H1 (cell line): ENCODE results near the gene TWF2. TPM values are rescaled to one million over a fixed set of nuclear protein-coding genes. Genes with fewer than 3 reads are reported as not detected.

Source experiments
- CBX8 ChIP-seq: fragments of 300-800, 300-1000 bp; sonication (generic); IDR thresholded peaks from 2 replicates; pipeline ENCODE4 v1.7.1; 2016; ENCODE audit warnings: low read depth, low read length, borderline replicate concordance
- JUN ChIP-seq: IDR thresholded peaks from 2 replicates; pipeline ENCODE4 v1.6.1; 2011; ENCODE audit warnings: low read depth, mild to moderate bottlenecking, improper control_type of control experiment, low read length
- KDM4A ChIP-seq: IDR thresholded peaks from one replicate; pipeline ENCODE4 v1.7.1; 2012; ENCODE audit warnings: low read depth, mild to moderate bottlenecking, moderate library complexity, low read length, inconsistent platforms; ENCODE audit not compliant: severe bottlenecking
- KDM5A ChIP-seq: fragments of 200-600 bp; IDR thresholded peaks from 2 replicates; pipeline ENCODE4 v1.7.1; 2012; ENCODE audit warnings: mild to moderate bottlenecking, low read length, inconsistent platforms, mixed read lengths
- POLR2A ChIP-seq, 2 experiments: IDR thresholded peaks; 1 replicate in 1 of 2; 2 replicates in 1 of 2; pipeline ENCODE4 v1.6.1; 2011; ENCODE audit warnings: low read depth in 2 of 2, low read length in 2 of 2, mild to moderate bottlenecking in 2 of 2; ENCODE audit errors: control extremely low read depth in 1 of 2
- SP1 ChIP-seq: IDR thresholded peaks from 2 replicates; pipeline ENCODE4 v1.6.1; 2011; ENCODE audit warnings: low read depth, low read length
- polyA plus RNA-seq, 7 experiments: library from polyadenylated mRNA; depleted of rRNA in 3 of 7; stranded (reverse) in 5 of 7; unstranded in 2 of 7; fragments of >200 nt in 5 of 7; fragments of 200-250 nt in 2 of 7; gene quantifications; 1 replicate in 5 of 7; 2 replicates in 1 of 7; 4 replicates in 1 of 7; pipeline versions ENCODE4 v1.2.1 to v1.2.3, GENCODE V29; 2011 to 2013; ENCODE audit warnings: missing spikeins in 2 of 7, mixed read lengths in 2 of 7
- total RNA-seq: library from RNA; stranded (reverse); fragmentation: NEBNext Ultra II Directional; extraction: Animal tissue kit (Norgen Biotek cat#: 25700); gene quantifications from 2 replicates; pipeline ENCODE4 v1.2.1, GENCODE V29; 2021
- TF ChIP-seq, protein P1 (sequence below): fragments of 300-600 bp; sonication (generic); IDR thresholded peaks from 2 replicates; pipeline ENCODE4 v1.7.1; 2012; ENCODE audit warnings: low read length, moderate library complexity, mild to moderate bottlenecking, inconsistent platforms; ENCODE audit not compliant: insufficient replicate concordance

TWF2 gene
- total and polyA plus RNA-seq, 2 of the 8 experiments (the other 6 are each of a cell fraction or from before 2014, with no cell fraction given) = 65.2 to 90.4 TPM

DNA sequence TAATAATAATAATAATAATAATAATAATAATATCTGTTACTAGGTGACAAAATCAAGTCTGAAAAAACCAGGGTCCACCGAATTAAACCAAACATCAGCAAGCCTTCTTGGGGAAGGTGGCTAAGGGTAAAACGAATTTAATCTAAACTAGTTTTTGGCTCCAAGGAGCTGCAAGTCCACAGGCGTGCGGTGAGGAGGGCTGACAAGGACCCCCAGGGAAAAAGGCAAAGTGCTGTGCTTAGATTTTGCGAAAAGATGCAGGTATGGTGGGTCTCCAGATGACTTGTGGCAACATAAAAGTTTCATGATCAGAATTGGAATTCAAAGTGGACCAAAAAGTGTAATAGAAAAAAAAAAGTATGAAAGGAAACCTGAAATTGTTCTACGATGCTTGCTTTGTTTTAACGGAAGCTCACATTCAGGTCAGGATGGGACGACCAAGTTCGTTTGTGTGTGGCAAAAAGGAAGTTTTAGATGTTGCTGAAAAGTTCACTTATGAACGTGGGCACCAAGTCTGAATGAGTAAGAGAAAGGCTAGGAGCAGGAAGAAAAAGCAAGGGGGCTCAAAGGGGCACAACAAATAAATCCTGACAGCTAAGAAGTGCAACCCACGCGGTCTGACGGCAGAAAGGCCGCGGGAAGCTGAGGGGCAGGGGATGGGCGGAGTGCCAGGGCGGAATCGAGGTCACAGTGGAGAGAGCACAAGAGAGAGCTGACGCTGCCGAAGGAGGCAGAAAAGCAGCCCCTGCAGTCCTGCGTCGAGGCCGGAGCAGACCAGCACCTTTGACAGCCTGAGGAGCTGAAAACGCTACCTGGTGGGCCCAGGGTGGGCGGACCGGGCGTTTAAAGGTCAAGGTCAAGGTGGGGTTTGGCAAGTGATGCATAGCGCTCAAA is 38.4 kb upstream of the TWF2 start (continued):
- TF ChIP-seq, protein P1, sequence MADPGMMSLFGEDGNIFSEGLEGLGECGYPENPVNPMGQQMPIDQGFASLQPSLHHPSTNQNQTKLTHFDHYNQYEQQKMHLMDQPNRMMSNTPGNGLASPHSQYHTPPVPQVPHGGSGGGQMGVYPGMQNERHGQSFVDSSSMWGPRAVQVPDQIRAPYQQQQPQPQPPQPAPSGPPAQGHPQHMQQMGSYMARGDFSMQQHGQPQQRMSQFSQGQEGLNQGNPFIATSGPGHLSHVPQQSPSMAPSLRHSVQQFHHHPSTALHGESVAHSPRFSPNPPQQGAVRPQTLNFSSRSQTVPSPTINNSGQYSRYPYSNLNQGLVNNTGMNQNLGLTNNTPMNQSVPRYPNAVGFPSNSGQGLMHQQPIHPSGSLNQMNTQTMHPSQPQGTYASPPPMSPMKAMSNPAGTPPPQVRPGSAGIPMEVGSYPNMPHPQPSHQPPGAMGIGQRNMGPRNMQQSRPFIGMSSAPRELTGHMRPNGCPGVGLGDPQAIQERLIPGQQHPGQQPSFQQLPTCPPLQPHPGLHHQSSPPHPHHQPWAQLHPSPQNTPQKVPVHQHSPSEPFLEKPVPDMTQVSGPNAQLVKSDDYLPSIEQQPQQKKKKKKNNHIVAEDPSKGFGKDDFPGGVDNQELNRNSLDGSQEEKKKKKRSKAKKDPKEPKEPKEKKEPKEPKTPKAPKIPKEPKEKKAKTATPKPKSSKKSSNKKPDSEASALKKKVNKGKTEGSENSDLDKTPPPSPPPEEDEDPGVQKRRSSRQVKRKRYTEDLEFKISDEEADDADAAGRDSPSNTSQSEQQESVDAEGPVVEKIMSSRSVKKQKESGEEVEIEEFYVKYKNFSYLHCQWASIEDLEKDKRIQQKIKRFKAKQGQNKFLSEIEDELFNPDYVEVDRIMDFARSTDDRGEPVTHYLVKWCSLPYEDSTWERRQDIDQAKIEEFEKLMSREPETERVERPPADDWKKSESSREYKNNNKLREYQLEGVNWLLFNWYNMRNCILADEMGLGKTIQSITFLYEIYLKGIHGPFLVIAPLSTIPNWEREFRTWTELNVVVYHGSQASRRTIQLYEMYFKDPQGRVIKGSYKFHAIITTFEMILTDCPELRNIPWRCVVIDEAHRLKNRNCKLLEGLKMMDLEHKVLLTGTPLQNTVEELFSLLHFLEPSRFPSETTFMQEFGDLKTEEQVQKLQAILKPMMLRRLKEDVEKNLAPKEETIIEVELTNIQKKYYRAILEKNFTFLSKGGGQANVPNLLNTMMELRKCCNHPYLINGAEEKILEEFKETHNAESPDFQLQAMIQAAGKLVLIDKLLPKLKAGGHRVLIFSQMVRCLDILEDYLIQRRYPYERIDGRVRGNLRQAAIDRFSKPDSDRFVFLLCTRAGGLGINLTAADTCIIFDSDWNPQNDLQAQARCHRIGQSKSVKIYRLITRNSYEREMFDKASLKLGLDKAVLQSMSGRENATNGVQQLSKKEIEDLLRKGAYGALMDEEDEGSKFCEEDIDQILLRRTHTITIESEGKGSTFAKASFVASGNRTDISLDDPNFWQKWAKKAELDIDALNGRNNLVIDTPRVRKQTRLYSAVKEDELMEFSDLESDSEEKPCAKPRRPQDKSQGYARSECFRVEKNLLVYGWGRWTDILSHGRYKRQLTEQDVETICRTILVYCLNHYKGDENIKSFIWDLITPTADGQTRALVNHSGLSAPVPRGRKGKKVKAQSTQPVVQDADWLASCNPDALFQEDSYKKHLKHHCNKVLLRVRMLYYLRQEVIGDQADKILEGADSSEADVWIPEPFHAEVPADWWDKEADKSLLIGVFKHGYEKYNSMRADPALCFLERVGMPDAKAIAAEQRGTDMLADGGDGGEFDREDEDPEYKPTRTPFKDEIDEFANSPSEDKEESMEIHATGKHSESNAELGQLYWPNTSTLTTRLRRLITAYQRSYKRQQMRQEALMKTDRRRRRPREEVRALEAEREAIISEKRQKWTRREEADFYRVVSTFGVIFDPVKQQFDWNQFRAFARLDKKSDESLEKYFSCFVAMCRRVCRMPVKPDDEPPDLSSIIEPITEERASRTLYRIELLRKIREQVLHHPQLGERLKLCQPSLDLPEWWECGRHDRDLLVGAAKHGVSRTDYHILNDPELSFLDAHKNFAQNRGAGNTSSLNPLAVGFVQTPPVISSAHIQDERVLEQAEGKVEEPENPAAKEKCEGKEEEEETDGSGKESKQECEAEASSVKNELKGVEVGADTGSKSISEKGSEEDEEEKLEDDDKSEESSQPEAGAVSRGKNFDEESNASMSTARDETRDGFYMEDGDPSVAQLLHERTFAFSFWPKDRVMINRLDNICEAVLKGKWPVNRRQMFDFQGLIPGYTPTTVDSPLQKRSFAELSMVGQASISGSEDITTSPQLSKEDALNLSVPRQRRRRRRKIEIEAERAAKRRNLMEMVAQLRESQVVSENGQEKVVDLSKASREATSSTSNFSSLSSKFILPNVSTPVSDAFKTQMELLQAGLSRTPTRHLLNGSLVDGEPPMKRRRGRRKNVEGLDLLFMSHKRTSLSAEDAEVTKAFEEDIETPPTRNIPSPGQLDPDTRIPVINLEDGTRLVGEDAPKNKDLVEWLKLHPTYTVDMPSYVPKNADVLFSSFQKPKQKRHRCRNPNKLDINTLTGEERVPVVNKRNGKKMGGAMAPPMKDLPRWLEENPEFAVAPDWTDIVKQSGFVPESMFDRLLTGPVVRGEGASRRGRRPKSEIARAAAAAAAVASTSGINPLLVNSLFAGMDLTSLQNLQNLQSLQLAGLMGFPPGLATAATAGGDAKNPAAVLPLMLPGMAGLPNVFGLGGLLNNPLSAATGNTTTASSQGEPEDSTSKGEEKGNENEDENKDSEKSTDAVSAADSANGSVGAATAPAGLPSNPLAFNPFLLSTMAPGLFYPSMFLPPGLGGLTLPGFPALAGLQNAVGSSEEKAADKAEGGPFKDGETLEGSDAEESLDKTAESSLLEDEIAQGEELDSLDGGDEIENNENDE = no peak
- TF ChIP-seq CBX8 (no peak), POLR2A (IDR thresholded peaks at IDR 0.05; ENCODE audit: control extremely low read depth in 1 of 2, low read depth in 2 of 2, low read length in 2 of 2) (peak in 1 of 2 experiments; percentile 63; a peak in 2 of 3 replicates), SP1 (no peak), JUN (no peak), KDM4A (no peak), KDM5A (no peak)
